IMR-90 (cell line): ENCODE results near the gene PSMA1.

ENCODE experiments used
- CEBPB ChIP-seq: IDR thresholded peaks from 2 replicates; pipeline ENCODE4 v1.6.1; 2012; ENCODE audit warnings: low read depth, low read length, improper control_type of control experiment
- POLR2A ChIP-seq: IDR thresholded peaks from 2 replicates; pipeline ENCODE4 v1.6.1; 2012; ENCODE audit warnings: mild to moderate bottlenecking, low read depth, low read length
- TF ChIP-seq, protein P1 (sequence below): conservative IDR thresholded peaks from 2 replicates; pipeline ENCODE4 v1.5.1; 2012; ENCODE audit warnings: mild to moderate bottlenecking, low read depth, low read length, improper control_type of control experiment
- TF ChIP-seq, protein P2 (sequence below): fragments of 150-350 bp; IDR thresholded peaks from 2 replicates; pipeline ENCODE4 v1.6.1; 2017; ENCODE audit warnings: mild to moderate bottlenecking, antibody characterized with exemption, low read length, low read depth

GRCh38 chr11:14552089-14552488 lies 31.9 kb upstream of the PSMA1 start:
- no peak for TF ChIP-seq POLR2A
- TF ChIP-seq, protein P1, sequence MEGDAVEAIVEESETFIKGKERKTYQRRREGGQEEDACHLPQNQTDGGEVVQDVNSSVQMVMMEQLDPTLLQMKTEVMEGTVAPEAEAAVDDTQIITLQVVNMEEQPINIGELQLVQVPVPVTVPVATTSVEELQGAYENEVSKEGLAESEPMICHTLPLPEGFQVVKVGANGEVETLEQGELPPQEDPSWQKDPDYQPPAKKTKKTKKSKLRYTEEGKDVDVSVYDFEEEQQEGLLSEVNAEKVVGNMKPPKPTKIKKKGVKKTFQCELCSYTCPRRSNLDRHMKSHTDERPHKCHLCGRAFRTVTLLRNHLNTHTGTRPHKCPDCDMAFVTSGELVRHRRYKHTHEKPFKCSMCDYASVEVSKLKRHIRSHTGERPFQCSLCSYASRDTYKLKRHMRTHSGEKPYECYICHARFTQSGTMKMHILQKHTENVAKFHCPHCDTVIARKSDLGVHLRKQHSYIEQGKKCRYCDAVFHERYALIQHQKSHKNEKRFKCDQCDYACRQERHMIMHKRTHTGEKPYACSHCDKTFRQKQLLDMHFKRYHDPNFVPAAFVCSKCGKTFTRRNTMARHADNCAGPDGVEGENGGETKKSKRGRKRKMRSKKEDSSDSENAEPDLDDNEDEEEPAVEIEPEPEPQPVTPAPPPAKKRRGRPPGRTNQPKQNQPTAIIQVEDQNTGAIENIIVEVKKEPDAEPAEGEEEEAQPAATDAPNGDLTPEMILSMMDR: no peak
- TF ChIP-seq, protein P2, sequence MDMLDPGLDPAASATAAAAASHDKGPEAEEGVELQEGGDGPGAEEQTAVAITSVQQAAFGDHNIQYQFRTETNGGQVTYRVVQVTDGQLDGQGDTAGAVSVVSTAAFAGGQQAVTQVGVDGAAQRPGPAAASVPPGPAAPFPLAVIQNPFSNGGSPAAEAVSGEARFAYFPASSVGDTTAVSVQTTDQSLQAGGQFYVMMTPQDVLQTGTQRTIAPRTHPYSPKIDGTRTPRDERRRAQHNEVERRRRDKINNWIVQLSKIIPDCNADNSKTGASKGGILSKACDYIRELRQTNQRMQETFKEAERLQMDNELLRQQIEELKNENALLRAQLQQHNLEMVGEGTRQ: no peak
- TF ChIP-seq CEBPB: no peak
